ENCODE results near the gene DMBT1.
"Not testable (repeated sequence)": the region's sequence is repeated elsewhere in the genome, so short reads cannot be mapped to it uniquely, and the experiment has no call there.

The DMBT1 gene

DNA sequence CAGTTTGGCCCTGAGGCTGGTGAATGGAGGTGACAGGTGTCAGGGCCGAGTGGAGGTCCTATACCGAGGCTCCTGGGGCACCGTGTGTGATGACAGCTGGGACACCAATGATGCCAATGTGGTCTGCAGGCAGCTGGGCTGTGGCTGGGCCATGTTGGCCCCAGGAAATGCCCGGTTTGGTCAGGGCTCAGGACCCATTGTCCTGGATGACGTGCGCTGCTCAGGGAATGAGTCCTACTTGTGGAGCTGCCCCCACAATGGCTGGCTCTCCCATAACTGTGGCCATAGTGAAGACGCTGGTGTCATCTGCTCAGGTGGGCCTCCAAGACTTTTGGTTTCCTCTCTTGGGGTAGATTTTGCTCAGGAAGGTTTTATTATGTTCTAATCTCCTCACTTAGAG is 25.5 kb downstream of the DMBT1 start:
- not testable (repeated sequence) for DNase-seq (ENCODE audit: low read depth)

DNA sequence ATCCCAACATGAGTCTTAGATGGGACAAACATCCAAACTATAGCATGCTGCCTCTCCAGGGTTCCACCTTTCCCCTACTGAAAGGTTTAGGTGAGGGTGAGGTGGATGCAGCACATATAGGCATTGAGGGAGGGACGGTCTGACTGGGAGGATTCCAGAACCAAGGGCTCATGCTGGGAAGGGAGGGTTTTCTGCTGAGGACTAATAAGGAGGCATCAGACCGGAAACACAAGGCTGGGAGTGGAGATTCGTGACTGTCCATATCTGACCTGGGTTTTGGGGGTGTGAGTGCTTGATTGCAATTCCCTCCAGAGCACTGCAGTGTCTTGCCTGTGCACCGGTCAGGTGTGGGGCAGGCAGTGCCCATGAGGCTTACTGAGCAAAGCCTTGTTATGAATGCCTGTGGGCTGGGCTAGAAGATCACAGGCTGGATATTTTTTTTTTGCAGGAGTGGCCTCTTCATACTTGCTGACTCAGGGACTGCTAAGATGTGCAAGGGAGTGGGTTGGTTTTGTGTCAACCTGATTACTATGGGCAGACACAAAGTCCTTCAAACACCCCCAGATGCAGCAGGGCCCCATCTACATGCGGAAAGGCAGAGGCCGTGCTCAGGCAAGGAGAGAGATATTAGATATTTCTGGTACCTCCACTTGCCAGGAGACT is 26.7 kb downstream of the DMBT1 start:
- no peak for DNase-seq (ENCODE audit: low read depth)

DNA sequence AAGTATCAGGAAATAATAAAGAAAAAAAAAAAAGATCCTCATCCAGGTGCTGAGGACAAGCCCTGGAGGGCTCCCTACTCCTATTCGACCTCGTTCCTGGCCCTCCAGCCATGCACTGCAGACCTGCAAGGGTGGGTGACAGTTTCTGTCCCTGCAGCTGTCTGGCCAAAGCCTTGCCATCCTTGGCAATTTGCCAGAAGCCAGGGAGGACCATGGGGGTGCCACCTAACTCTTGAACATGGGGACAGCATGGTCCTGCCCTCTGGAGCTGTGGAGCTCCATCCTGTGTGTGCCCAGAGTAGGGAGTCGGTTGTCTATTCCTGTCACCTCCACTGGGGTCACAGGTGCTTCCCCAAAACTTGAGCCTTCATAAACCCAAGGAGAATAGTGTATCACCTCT is 27.8 kb downstream of the DMBT1 start:
- no peak for DNase-seq (ENCODE audit: low read depth)

DNA sequence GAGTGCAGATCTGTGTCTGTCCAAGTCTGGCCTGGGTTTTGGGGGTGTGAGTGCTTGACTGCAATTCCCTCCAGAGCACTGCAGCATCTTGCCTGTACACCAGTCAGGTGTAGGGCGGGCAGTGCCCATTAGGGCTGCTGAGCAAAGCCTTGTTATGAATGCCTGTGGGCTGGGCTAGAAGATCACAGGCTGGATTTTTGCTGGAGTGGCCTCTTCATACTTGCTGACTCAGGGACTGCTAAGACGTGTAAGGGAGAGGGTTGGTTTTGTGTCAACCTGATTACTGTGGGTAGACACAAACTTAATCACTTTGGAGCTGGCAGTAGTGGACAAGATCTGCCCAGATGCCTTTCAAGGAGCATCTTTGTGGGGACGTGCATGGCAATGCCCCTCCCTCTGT is 29.6 kb downstream of the DMBT1 start:
- DNase-seq (ENCODE audit: low read depth), result no peak

DNA sequence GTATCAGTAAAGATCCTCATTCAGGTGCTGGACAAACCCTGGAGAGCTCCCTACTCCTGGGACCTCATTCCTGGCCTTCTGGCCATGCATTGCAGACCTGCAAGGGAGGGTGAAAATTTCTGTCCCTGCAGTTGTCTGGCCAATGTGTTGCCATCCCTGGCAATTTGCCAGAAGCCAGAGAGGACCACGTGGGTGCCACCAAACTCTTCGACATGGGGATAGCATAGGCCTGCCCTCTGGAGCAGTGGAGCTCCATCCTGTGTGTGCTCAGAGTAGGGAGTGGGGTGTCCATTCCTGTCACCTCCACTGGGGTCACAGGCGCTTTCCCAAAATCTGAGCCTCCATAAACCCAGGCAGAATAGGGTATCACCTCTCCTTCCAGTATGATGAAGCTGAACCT is 31.2 kb downstream of the DMBT1 start:
- DNase-seq (ENCODE audit: low read depth), result no peak

DNA sequence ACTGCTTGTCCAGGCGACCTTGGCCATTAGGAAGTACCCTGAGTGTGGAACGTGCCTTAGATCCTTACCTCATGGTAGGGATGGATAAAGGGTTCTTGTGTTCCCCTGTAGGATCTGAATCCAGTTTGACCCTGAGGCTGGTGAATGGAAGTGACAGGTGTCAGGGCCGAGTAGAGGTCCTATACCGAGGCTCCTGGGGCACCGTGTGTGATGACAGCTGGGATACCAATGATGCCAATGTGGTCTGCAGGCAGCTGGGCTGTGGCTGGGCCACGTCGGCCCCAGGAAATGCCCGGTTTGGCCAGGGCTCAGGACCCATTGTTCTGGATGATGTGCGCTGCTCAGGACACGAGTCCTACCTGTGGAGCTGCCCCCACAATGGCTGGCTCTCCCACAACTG is 31.6 kb downstream of the DMBT1 start:
- no peak for DNase-seq (ENCODE audit: low read depth)

DNA sequence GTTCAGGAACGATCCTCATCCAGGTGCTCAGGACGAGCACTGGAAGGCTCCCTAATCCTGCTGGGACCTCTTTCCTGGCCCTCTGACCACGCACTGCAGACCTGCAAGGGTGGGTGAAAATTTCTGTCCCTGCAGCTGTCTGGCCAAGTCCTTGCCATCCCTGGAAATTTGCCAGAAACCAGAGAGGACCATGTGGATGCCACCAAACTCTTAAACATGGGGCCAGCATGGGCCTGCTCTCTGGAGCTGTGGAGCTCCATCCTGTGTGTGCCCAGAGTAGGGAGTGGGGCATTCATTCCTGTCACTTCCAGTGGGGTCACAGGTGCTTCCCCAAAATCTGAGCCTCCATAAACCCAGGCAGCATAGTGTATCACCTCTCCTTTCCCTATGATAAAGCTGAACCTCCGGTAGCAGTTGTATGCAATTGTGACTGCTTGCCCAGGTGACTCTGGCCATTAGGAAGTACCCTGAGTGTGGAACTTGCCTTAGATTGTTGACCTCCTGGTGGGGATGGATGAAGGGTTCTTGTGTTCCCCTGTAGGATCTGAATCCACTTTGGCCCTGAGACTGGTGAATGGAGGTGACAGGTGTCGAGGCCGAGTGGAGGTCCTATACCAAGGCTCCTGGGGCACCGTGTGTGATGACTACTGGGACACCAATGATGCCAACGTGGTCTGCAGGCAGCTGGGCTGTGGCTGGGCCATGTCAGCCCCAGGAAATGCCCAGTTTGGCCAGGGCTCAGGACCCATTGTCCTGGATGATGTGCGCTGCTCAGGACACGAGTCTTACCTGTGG is 57.1 kb downstream of the DMBT1 start:
- DNase-seq (ENCODE audit: low read depth), result no peak

DNA sequence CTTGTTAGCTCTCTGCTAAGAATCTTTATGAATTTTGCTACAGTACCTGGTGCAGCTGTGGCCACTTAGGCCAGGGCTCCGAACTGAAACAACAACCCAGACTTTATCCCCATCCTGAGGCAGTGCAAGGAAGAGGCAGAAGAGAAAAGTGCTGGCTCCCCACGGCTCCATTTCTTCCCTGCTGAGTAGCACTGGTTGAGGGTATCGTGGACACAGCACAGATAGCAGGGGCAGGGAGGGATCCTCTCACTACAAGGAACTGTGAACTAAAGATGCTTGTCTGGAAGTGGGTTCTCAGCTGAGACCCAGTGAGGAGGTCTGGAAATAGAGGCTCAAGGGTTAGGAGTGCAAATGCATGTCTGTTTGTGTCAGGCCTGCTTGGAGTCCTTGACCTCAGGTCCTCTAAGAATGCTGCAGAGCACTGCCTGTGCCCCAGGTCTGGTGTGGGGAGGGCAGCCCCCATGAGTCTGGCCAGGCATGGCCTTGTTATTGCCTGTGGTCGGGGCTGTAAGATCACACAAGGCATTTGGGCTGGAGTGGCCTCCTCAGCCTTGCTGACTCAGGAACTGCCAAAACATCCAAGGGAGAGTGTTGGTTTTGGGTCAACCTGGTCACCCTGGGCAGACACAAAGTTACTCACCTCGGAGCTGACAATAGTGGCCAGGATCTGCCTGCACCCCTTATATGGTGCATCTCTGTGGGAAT is 58.1 kb downstream of the DMBT1 start:
- DNase-seq (ENCODE audit: low read depth), result no peak

DNA sequence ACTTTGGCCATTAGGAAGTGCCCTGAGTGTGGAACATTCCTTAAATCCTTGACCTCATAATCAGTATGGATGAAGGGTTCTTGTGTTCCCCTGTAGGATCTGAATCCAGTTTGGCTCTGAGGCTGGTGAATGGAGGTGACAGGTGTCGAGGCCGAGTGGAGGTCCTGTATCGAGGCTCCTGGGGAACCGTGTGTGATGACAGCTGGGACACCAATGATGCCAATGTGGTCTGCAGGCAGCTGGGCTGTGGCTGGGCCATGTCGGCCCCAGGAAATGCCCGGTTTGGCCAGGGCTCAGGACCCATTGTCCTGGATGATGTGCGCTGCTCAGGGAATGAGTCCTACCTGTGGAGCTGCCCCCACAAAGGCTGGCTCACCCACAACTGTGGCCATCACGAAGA is 60.4 kb downstream of the DMBT1 start:
- not testable (repeated sequence) for DNase-seq (ENCODE audit: low read depth)

DNA sequence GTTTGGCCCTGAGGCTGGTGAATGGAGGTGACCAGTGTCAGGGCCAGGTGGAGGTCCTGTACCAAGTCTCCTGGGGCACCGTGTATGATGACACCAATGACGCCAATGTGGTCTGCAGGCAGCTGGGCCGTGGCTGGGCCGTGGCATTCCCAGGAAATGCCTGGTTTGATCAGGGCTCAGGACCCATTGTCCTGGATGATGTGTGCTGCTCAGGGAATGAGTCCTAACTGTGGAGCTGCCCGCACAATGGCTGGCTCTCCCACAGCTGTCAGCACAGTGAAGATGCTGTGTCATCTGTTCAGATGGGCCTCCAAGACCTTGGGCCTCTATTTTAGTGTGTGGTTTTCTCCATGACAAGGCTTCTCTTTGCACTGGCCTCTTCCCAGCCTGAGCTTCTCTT is 64.0 kb downstream of the DMBT1 start:
- no peak for DNase-seq (ENCODE audit: low read depth)

DNA sequence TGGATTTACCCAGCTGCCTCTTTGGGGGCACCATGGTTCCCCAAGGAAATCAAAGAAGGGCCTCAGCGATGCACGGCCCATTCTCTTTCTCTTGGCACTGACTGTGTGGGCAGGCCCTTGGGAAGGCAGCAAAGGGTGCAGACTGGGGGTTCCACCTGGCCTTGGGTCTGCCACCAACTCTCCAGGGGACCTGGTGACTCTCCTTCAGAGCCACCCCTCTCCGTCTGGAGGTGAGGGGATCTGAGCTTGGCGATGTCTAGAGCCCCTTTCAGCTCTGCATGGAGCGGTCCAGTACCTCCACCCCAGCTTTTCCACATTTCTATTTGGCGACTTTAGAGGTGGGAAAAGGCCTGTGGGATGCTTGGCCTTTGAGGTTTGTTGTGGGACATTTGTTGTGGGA is 70.0 kb downstream of the DMBT1 start:
- DNase-seq (ENCODE audit: low read depth), result no peak

DNA sequence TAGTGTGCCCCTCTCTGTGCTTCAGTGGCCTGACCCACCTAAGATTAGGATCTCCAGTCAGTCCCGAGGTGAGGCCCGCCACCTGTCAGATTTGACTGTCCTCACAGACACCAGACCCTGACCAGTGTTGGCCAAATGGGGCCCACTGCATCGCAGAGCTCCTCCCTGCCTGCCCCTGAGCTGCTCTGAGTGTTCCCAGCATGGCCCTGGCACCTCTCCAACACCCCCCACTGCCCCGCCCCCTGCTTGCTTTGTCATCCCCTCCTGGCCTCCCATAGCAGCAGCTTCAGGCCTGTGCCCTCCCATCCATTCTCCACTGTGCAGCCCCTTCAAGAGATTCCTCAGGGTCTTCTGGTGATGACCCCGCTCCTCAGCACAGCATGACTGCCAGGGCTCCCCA is 71.5 kb downstream of the DMBT1 start:
- no peak for DNase-seq (ENCODE audit: low read depth)

DNA sequence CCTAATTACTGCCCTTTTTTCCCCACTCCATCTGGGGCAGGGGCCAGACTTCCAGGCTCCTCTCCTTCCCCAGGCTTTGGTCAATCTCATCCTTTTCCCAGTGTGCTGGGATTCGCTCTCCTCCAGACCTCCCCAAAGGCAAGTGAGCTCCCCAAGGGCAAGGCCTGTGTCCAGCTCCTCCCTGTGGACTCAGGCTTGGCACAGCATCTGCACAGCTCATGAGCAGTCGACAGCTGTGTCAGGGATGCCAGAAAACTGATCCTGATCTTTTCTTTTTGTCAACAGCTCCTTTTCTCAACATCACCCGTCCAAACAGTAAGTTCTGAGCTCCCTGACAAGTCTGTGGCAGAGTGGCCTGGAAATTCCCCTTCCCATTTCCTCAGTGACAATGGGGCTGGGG is 72.0 kb downstream of the DMBT1 start:
- DNase-seq (ENCODE audit: low read depth), result no peak

DNA sequence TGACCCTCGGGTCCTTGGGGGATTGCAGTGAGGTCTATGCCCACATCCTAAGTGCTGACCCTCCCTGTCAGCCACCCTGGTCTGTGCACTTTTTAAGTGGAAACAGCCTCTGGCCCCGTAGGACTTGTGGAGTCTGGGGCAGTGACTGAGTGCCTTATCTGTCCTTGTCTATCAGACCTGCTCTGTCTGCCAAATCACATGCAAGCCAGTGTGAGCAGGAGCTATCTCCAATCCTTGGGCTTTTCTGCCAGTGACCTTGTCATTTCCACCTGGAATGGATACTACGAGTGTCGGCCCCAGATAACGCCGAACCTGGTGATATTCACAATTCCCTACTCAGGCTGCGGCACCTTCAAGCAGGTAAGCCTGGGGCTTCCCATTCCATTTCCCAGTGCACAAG is 76.4 kb downstream of the DMBT1 start:
- no peak for DNase-seq (ENCODE audit: low read depth)

DNA sequence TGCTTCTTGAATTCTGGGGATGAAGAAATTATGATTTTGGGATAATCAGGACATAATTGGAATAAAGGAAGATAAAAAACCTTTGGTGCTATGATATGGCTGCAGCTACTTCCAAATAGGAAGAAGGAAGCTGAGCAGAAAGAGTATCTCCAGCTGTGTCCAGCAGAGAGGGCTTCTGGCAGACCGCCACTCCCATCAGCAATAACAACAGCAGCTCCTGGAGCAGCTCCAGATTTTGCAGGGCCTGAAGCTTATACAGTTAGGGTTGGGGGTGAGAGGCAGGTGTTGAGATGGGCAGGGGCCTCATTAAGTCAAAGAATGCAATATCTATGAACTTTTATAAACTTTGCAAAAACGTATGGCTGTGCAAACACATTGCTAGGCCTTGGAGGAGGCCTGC is 76.8 kb downstream of the DMBT1 start:
- DNase-seq (ENCODE audit: low read depth), result no peak

DNA sequence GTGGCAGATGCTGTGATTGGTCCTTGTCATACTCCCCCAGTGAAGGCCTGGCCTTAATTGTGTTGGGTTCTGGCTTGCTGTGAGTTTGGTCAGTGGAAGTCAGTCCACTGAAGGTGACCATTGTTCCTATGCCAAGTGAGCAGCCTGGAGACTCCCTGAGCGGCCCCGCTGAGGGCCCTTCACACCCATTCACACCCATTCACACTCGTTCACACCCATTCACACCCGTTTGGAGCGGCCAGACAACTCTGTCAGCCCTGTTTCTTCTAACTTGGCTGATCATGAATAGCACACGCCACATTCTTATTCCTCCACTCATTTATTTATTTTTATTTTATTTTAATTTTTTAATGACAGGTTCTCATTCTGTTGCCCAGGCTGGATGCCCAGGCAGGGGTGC is 77.6 kb downstream of the DMBT1 start:
- no peak for DNase-seq (ENCODE audit: low read depth)

DNA sequence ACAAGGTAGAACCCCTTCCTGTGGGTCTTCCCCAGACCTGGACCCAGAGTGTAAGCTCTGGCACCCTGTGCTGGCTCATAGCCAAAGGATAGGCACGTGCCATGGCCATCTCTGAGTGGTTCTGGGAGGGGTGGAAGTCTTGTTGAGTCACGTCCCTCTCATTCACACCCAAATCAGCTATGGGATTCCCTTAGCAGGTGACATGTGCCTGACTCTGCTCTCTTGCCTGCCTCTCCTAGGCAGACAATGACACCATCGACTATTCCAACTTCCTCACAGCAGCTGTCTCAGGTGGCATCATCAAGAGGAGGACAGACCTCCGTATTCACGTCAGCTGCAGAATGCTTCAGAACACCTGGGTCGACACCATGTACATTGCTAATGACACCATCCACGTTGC is 79.2 kb downstream of the DMBT1 start:
- no peak for DNase-seq (ENCODE audit: low read depth)

DNA sequence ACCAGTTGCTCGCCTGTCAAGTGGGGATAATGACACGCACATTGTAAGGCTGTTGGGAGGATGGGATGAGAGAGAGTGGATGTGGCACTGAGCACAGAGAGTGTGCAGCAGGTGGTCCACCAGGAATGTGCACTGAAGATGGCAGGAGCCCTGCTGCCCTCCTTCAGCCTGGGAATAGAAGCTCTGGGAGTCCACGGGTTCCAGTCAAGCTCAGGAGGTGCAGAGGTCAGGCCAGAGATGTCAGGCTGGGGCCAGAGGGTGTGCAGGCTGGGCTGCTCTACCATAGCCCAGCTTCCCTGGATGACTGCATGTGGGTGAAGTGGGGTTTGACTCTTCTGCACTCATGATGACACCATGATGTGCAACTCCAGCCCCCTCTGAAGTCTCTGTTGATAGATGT is 80.4 kb downstream of the DMBT1 start:
- DNase-seq (ENCODE audit: low read depth), result no peak

DNA sequence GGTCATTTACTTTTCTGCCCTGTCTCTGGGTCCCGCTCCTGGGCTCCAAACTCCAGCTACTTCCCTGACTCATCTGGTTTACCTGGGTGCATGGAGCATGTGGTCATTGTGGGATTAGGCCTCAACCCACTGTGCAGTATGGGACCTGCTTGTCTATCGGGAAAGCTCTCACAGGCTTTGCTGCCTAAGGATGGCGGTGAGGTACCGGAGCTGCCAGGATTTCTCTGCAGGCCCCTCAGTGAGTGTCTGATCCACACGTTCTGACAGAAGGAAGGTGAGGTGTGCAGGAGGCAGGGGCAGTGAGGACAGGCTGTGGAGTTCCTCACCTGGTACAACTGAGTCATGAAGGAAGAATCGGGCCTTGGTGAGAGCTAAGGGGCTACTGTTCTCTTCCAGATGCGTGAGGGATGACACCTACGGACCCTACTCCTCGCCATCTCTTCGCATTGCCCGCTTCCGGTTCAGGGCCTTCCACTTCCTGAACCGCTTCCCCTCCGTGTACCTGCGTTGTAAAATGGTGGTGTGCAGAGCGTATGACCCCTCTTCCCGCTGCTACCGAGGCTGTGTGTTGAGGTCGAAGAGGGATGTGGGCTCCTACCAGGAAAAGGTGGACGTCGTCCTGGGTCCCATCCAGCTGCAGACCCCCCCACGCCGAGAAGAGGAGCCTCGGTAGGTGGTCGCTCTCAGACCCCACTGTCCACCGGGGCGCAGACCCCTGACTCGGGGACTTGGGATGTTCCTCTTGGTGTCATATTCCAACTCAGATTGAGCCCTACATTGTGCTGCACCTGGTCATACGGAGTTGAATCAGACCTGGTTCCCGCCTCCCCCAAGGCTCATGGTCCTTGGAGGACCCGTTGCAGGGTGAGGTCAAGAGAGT is 82.4 kb downstream of the DMBT1 start:
- no peak for DNase-seq (ENCODE audit: low read depth)

DNA sequence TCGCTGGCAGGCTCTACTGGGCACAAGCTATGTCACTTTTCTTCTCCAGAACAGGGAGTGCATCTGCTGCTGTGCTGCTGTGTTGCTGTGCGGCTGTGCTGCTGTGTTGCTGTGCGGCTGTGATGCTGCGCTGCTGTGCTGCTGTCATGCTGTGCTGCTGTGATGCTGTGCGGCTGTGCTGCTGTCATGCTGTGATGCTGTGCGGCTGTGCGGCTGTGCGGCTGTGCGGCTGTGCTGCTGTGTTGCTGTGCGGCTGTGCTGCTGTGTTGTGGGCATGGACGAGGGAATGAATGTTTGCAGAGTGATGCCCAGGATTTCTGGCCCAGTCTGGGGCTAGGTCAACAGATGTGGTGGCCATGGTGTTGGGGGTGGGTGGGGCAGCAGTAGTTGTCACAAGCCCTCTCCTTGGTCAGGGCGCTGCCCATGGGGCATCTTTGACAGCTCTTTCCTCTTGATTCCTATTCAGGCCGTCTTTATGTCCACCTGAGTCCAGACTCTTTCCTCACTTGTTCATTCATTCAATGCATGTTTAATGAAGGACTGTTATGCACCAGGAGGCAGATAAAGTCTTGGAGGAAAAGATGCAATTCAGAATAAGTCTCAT is 83.5 kb downstream of the DMBT1 start:
- no peak for DNase-seq (ENCODE audit: low read depth)

DNA sequence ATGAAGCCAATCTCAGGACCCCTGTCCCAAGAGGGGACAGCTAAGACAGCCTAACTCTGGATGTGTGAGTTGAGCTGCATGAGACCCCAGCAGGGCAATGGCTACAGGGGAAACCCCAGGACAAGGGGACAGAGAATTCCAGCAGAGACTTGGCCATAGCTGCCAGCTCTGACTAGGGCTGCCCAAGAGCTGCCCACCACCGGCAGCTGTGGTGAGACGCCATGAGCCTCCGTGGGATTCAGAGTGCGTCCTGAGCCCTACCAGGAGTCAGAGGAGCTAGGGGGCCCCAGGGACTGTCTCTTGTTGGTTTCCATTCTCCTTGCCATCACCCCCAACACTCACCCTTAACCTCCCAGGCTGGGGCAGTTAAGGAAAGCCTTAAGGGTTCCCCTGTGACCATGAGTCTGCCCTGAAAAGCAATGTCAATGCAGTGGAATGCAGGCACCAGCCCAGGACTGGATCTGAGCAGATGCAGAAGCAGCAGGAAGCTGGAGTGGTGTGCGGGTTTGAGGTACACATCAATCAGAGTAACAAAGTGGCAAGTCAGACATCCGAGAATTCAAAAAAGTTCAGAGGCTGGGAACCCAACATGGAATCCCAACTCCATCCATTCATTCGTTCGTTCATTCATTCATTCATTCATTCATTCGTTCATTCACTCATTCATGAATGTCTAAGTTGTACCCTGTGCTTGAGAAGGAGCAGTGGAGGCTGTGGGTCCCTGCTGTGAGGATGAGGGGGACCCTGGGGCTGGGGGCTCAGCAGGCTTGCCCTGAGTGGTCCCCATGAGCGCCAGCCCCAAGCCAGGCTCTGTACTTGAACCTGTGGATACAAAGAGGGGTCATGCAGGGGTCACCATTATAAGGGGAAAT is 86.2 kb downstream of the DMBT1 start:
- peak; percentile 24 for DNase-seq (ENCODE audit: low read depth)

Data from stromal cell of bone marrow (primary cell).